Right lobe of liver (tissue), 4 donors: Measurements from ENCODE around the gene SLCO4A1.

ENCODE experiments used
- CTCF ChIP-seq, 4 donors: fragments of 200-600 bp in 3 of 4; fragments of 450-650 bp in 1 of 4; IDR thresholded peaks; one replicate each; pipeline versions ENCODE4 v1.5.1 to v1.8.0; 2016 to 2022; ENCODE audit warnings: antibody characterized with exemption in 4 of 4, mild to moderate bottlenecking in 2 of 4
- POLR2A ChIP-seq: fragments of 450-650 bp; IDR thresholded peaks from one replicate; pipeline ENCODE4 v1.6.1; 2017; ENCODE audit warnings: antibody characterized with exemption, mild to moderate bottlenecking
- donor health status: DM: no; HTN: no; CAD: no.
- donor health status: DM: no; HTN: no; CAD: no.
- donor health status: DM: no; HTN: yes; CAD: no.

GRCh38 chr20:62702013-62702300 lies 59.7 kb downstream of the SLCO4A1 start:
- TF ChIP-seq CTCF (IDR thresholded peaks at IDR 0.05) (no peak), POLR2A (no peak)
